ENCODE measurements around the gene GLRA3.

- no peak for TF ChIP-seq CTCF (conservative IDR thresholded peaks at IDR 0.05 in 1 of 2, IDR thresholded peaks at IDR 0.05 in 1 of 2; ENCODE audit: low read depth in 1 of 2, low read length in 2 of 2)
- TF ChIP-seq EZH2 (IDR thresholded peaks at IDR 0.05; ENCODE audit: low read length, missing control alignments) = no peak
These were observed 129.4 kb downstream of the GLRA3 start for GRCh38 chr4:174699654-174700053.
